Bladder microvascular endothelial cell (primary cell): Measurements from ENCODE around the gene SNCAIP. TPM values are rescaled to one million over a fixed set of nuclear protein-coding genes. Genes with fewer than 3 reads are reported as not detected.

Source experiments
- total RNA-seq: library from RNA; depleted of rRNA; stranded (reverse); fragments of >200 nt; gene quantifications from 2 replicates; pipeline ENCODE4 v1.2.3, GENCODE V29; 2014

The SNCAIP gene
- 30.0 and 75.6 TPM in 2 replicates for total RNA-seq

GRCh38 chr5:122311961-122312590 lies at the start of gene SNCAIP:
Gene SNCAIP (plus strand): TSS chr5:122312237. CDS start chr5:122391135, 78,898 bp downstream.

Other genes starting within 250 kb of the SNCAIP start
- 73.7 and 90.4 TPM in 2 replicates for gene LOX, start 234.0 kb upstream of the SNCAIP start, total RNA-seq
- gene ZNF474, start 182.7 kb upstream of the SNCAIP start, total RNA-seq: 0.06 TPM in 1 of 2 replicates, not detected in the other